ENCODE data around the gene SEMA3D.
A peak's percentile ranks its signal among the peaks of the same experiment; 100 is the strongest.

Gene SEMA3D

DNA sequence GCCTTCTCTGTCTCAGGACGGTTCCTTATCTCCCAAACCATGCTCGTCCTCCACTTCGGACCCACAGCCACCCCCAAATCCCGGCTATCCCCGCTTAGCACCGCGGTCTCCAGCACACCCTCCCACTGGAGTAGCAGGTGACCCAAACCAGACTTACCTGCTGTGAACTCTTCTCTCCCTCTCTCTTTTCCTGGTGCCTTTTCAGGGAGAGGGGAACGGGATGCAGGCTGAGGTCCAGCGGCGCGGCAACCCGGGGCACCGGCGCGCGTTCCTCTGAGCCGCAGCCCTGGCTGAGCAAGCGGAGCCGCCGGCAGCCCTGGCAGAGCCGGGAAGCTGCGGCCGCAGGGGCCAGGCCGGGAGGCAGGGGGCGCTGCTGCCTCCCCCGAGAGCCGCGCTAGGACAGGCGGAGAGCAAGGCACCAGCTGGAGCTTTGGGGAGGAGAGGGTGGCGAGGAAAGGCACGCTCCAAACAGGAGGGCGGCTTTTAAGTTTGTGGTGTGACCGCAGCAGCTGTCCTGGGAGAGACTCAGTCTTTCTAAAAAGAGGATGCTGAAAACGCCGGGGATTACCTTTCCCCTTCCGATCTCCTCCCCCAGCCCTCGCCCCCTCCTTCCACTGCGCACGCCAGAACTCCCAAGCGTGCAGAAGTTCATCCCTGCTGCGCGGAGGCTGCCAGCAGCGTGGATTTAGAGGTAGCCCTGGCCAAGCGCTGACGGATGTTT lies at the start of gene SEMA3D:
Gene SEMA3D, minus strand, starts transcription at position 536 of the 721 bp plus-strand sequence. CDS start 65,165 bp downstream, outside the sequence.
- peak; percentile 29 for DNase-seq

- DNase-seq = no peak
Observed at GRCh38 chr7:85234730-85235129, 47.9 kb upstream of the SEMA3D start.

DNA sequence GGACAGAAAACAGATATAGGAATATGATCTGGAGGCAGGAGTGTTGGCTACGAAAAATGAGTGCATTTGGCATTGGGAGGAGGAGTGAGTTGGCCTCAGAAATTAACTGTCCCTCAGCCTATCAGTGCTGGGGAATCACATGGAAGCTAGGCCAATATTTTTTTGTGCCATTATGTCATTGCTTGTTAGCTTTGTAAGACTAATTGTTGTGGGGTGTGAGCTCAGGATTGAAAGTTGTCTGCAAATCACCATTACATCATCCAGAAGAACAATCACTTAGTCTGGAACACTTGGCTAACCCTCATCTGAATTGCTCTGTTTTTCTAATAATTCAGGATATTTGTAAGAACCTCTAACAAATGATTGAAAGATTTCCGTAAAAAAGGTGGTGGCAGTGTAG lies 45.2 kb upstream of the SEMA3D start:
- DNase-seq = no peak

DNA sequence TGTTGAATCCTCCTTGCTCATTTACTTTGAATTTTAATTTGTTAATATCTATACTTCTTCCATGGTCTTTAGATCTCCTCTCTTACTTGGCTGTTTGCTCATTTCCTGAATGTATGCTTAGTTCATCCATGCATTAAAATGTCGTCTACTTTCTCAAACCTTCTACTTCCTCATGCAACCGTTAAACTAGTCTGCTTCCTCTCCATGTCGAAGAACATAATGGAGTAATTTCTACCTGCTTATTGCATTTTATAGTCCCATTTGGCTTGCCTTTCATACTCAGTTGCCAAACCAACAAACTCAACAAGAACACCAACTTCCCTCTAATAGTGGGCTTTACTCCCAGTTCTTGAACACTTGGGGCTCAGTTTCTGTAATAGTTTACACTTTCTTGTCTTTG lies 43.8 kb upstream of the SEMA3D start:
- no peak for DNase-seq

DNA sequence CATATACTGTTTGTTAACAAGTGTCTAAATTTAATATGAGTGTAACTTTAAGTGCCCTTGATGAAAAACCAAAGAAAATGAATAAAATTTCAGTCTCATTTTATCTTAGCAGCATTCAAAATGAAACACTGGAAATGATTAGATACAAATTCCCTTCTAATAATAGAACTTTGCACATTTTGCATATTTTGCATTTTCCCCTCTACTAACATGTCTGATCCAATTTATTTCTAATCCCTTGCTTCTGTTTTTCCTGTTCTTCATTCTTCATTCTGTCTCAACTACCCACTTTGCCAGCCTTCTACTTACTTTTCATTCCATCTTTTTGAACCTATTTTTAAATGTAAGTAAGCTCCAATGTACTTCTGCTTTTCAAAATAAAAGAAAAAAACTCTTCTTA lies 42.7 kb upstream of the SEMA3D start:
- no peak for DNase-seq

- no peak for DNase-seq
Observed at GRCh38 chr7:85226361-85227085, 39.7 kb upstream of the SEMA3D start.

DNA sequence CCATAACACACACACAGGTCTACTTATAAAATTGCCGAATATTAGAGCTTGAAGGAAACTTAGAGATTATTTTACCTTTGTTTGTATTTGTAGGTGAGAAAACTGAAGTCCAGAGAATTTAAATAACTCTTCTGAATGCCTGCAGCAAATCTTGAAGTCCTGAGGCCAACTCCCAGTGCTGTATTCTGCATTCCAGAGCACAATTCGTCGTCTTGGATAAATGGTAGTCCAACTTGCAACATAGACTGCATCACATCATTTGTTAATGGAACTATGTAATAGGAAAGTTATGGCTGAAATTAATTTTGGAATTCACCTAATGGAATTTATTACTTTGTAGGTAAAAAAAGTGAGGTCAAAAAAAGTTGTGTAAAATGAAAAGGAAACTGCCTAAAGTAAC lies 37.3 kb upstream of the SEMA3D start:
- no peak for DNase-seq

DNA sequence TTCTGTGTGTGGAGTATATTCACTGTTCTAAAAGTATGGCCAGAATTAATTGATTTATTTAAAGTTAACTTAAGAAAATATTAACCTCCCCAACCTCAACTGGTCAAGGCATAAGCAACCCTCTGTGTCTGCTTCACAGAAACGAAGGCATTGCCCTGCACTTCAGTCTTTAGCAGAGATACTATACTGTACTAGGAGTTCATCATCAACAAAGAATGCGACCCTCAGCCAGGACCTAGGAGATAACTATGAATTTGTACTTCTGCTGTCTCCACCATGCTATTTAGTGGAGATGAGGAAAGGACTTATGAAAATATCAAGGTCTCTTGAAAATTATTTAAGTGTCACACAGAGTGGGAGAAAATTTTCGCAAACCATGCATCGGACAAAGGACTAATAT lies 35.7 kb upstream of the SEMA3D start:
- no peak for DNase-seq

DNA sequence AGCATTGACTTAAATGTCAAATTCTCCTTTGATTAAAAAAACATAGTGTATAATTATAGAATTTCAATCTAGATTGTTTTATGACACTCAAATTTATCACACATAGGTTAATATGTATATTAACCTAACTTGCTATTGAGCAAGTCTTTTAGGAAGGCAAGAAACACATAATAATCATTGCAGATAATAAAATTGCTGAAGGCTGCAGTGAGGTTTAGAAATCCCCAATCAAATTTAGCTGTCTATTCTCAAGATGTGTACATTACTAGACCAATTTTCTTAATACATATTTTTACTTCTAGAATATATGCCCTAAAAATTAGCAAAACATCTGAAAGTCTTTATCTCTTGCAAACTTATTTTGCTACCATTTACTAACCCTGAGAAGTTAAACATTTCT lies 34.9 kb upstream of the SEMA3D start:
- DNase-seq = no peak

GRCh38 chr7:85220651-85221050 lies 33.8 kb upstream of the SEMA3D start:
- no peak for DNase-seq

GRCh38 chr7:85220023-85220422 lies 33.2 kb upstream of the SEMA3D start:
- no peak for DNase-seq

- DNase-seq = no peak
Observed at GRCh38 chr7:85217085-85217484, 30.2 kb upstream of the SEMA3D start.

- DNase-seq = no peak
Observed at GRCh38 chr7:85215098-85215497, 28.2 kb upstream of the SEMA3D start.

DNA sequence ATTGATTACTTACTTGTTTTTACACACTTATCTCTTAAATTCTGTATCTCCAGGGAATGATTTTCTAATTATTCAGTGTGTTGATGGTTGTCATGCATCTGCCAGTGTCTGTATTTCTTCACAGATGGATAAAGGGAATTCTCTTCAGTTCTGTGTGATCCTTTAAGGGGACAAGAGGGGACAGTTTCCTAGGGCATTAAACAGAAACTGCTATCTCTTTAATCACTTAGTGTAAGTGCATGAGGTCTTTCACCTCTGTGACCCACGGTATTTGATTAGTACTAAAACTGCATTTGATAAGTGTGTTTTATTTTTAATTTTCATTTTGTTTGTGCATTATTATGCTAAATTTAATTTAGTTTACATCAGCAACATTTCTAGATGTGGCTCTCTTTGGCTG lies 26.6 kb upstream of the SEMA3D start:
- DNase-seq = no peak

DNA sequence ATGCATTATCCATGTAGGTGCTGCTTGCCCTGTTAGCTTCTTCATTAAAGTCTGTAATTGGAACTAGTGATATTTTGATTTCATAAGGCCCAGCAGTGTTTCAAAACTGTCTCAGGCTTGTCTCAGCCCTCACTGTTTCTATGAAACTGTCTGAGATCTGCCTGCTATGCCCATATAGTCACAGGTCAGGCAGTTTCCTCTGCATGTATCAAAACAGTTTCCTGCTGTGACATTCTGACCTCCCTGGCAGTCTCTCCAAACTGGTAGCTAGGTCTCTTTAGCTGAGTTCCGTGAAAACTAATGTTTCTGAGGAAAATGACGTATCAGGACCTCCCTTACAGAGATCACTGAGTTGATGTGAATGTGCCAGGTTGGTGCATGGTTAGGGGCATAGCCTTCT lies 18.9 kb upstream of the SEMA3D start:
- DNase-seq = no peak

- no peak for DNase-seq
Observed at GRCh38 chr7:85204496-85204895, 17.6 kb upstream of the SEMA3D start.

GRCh38 chr7:85204061-85204460 lies 17.2 kb upstream of the SEMA3D start:
- DNase-seq = no peak

DNA sequence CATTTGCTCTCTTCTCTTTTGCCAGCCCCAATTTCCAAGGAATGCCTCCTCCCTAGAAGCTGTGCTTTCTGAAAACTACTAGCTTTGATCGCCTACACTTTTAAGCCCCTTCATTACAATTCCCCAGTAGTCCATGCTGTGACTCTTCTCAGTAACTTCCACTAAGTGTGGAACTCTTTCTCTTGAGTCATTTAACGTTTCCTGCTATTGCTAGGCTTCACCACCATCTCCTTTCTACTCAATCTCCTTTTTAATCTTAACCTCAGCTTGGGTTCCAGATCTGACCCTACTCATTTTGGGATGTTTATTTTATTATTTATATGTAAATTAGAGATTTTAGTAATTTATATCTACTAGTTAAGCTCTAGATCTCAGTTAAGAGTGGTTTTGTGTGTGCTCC lies 14.4 kb upstream of the SEMA3D start:
- DNase-seq = no peak

DNA sequence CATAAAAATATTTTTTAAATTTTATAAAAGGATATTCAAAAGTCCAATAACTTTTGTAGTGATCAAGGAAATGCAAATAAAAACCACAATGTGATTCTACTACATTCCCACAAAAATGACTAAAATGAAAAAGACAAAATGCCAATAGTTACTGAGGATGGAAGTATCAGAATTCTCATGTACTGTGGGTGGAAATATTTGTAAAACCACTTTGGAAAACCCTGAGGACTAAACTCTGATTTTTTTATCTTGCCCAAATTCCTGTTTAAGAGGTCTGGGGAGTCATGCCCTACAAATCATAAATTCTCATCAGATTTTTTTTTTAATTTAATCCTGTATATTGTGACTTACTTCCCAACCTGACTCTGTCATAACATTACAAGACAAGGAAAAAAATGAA lies 9.8 kb upstream of the SEMA3D start:
- DNase-seq = no peak

DNA sequence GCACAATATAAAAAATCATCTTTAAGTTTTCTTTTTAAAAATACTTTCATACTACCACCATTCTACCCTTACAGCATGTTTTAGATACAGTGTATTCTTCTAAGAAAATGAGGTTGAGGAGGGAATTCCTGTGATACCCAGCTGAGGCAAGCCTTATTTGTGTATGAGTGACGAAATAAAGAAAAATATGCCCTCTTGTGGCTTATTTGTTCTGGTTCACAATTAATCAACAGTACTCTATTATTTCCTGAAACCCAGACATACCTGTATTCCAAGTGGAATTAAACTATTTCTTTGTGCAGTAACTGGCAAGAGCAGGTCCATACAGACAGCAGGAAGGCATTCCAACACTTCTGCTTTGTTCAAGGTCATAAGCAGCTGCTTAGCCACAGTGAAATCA lies 4.5 kb upstream of the SEMA3D start:
- no peak for DNase-seq

DNA sequence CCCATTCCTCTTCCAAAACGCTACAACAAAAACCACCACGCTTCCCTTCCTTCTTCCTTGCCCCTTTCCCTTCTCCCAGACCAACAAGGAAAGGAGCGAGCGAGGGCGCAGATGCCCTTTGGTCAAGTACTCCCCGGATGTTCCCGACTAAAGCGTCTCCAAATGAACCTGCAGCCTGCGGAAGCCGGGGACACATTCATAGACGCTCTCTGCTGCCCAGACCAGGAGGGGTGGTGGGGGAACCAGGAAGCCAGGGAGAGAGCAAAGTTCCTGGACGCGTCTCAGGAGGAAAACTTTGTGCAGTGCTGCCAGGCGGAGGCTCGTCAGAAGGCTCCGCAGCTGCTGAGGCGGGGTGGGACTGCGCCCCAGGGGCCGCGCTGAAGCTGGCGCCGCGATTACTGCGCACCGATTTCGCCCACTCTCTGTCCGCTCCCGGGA lies 754 bp downstream of the SEMA3D start:
- no peak for DNase-seq

GRCh38 chr7:85185424-85186082 lies 1.3 kb downstream of the SEMA3D start:
- DNase-seq = peak; percentile 9

DNA sequence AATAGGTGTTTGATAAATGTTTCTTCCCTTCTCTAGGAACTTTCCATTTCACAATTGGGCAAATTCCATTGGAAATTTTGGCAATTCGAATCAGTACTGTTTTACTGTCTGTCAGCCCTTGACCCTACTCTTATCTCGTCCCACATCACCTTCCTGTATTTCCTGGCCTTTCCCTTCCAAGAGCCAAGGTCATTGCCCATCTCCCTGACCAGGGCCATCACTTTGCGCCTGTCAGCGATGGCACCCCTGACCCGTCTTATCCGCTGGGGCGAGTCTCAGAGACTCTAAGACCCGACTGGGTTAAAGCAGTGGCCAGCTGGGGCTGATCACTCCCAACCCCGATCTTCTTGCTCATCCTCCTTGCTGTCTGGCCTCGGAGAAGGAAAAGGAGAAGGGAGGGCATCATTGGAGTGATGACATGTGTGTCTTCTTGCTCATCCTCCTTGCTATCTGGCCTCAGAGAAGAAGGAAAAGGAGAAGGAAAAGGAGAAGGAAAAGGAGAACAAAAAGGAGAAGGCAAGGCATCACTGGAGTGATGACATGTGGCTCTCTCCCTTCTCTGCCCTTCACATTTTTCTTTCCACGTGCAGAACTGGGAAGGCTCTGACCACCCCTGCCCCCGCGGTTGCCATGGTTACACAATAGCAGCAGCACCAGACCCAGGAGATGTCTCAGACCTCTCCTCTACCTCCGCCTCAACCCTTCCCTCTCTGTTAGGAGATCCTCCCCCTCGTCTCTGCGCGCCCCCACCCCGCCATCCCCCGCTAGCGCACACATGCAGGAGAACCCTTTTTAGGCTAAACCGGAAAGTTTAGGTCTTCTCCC lies 2.0 kb downstream of the SEMA3D start:
- no peak for DNase-seq

Data from NCI-H2227 treated with DMSO at 0.1 percent for 48 hours (cell line).